ENCODE data around the gene PALMD.

Gene PALMD

DNA sequence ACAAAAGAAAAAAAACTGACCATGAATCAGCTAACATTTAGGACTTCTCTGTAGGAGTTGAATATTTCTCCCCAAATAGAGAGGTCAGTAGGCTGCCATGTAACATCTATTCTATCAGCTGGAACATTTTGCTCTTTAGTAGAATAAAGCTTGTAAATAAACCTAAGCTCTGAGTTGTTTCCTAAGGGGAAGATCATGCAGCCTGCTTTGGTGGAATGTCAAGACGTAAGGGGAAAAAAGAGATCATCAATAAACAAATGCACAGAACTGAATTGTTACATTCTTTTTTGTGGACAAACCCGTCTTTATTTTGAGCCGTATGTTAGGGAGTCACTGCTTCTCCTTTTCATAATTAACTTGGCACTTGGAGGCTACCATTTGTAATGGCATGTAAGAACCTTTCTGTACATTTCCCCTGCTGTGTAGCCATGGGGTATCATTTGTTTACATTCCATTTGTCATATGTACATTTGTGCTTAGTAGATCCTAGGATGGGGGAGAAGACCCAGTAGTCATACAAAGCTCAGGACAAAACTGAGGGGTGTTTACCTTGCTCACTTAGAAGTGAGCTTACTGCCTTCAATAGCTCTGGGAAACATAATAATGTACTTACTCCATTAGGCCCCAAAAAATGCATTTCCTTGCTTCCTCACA, 10.8 kb upstream of the PALMD start:
- no peak for DNase-seq (ENCODE audit: low spot score)

DNA sequence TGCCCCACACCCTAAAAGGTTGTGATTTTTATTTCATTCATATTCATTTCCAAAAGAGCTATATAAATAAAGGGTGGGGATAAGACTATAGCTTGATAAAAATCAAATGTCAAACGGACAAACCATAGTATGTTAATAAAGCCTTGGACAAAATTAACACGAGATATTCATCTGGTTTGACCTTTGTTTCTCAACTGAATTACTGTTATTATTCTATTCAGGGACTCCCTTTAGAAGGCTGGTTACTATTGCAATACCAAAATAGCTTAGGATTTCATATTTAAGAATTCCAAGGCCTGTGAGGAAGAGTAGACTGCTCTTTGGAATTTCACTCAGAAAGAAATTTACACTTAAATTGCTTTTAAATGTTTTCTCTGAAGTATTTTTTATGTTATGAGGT, 10.2 kb upstream of the PALMD start:
- DNase-seq (ENCODE audit: low spot score): no peak

GRCh38 chr1:99636647-99637175, 9.2 kb upstream of the PALMD start:
- no peak for DNase-seq (ENCODE audit: low spot score)

DNA sequence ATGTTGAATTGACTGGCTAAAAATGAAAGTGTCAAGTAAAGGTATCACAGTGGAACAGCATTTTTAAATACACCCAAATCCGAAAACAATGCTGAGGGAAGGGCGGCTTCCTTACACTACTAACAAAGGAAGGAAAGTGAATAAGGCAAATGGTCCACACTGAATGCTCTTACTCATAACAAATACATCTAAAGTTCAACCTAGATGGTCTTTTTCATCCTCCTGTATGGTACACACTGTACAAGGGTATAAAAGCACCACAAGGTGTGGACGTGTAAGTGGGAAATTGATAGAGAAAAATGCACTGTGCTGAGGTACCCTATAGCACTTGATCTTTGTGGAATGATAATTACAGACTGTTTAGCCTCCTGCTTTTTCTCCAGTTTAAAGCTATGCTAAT, 7.1 kb upstream of the PALMD start:
- DNase-seq (ENCODE audit: low spot score): no peak

GRCh38 chr1:99639408-99639807, 6.5 kb upstream of the PALMD start:
- DNase-seq (ENCODE audit: low spot score): no peak

DNA sequence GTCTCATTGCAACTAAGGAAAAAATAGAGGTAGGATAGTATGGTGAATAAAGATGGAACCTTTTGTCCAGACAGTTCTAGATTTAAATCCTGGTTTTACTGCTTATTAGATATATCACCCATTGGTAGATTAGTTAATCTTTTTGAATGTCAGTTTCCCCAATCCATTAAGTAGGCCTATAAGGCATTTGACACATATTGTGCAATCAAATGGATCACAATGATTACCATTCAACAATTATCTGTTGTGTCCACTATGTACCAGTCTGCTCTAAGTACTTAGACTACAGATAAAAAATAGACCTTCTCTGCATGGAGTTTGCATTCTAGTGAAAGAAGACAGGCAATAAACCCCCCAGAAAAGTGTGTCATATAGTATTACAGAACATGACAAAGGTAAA, 6.0 kb upstream of the PALMD start:
- no peak for DNase-seq (ENCODE audit: low spot score)

- no peak for DNase-seq (ENCODE audit: low spot score)
These were observed 5.2 kb upstream of the PALMD start for GRCh38 chr1:99640672-99641071.

DNA sequence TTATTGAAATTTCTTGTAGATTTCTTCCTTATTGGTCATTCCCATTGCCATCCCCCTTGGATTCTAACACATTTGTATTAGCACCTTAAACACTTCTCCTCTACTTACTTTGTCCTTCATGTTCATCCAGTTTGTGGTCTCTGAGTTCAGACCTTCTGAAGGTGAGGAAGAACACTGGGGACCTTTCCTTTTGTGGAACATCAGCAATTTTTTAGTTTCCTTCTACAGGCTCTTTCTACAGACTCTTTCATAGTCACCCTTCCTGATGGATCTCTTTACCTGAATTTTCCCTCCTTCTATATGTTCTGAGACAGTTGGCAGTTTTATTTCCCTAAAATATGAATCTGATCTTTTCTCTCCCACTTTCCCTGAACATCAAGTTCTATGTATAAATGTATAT, 4.4 kb upstream of the PALMD start:
- no peak for DNase-seq (ENCODE audit: low spot score)

GRCh38 chr1:99642053-99642452, 3.9 kb upstream of the PALMD start:
- no peak for DNase-seq (ENCODE audit: low spot score)

DNA sequence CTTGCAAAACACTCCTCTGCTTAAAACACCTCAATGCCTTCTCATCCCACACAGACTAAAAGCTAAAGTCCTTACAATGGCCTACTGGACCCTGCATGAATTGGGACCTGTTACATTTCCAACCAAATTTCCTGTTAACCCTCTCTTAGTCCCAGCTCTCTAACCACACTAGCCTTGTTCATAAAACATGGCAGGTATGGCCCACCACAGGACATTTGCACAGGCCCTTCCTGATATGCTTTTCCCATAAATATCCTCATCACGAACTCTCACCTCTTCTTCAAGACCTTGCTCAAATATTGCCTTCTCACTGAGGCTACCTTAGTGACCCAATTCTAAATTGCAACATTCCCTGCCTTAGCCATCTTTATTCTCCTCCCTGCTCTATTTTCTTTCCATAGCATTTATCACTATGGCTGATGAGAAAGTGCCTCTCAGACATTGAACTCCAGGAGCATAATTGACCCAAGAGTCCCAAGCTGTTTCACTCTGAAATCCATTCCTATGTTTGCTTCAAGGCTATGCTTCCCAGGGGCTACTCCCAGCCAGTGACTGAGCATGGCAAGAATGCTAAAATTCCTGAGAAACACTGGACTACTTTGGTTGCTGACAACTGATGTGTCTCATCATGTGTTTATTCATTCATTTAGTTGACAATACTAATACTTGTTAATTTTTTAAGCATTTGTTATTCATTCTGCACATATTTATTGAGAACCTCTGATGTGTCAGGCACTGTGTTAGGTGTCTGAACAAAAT, 2.7 kb upstream of the PALMD start:
- no peak for DNase-seq (ENCODE audit: low spot score)

DNA sequence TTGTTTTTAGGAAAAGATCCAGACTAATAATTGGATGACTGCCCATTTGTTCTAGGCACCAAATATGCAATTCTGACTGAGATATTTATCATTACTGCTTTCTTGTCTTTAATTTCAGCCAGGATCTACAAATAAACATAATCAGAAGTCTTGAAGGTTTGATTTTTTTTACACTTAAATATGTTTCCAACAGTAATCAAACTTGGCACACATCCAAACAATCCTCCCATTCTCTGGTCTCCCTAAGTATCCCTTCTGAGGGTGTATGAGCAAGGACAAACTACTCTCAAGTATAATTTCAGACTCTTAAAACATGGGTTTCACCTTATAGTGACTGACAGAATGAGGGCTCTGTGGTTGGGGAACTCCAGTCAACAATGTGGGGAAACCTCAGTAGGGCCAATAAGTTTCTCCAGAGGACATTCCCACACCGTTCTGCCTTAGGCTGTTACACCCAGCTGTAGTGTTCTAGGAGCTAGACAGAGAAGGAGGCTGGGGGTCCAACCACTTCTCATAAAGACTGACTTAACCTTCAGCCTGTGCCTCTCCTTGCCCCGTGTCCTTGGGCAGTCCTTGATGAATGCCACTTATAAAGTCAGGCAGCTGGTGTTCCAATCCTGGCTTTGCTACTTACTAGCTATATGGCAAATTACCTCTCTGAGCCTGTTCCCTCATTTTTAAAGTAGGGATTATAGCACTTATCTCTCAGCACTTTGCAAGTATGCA, 1.5 kb upstream of the PALMD start:
- DNase-seq (ENCODE audit: low spot score): no peak

GRCh38 chr1:99645203-99645602, 710 bp upstream of the PALMD start:
- DNase-seq (ENCODE audit: low spot score): no peak

GRCh38 chr1:99646868-99647267, 955 bp downstream of the PALMD start:
- no peak for DNase-seq (ENCODE audit: low spot score)

DNA sequence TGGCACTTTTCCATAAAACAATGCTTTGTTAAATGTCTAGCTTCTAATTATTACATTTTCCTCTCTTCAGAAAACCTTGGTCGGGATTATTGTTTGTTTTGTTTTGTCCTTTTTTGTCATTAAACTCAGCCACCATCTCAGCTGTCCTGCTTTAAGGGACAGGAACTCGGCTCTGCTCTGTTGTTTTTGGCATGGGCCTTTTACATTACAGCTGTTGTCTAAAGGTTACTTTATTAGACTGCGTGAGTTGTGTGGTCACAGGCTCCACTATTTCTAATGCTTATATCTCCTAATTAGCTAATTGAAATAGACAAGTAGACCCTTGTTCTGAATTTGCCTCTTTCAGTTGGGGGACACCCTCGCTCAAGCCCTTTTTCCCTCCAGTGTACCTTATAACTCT, 1.6 kb downstream of the PALMD start:
- no peak for DNase-seq (ENCODE audit: low spot score)

DNA sequence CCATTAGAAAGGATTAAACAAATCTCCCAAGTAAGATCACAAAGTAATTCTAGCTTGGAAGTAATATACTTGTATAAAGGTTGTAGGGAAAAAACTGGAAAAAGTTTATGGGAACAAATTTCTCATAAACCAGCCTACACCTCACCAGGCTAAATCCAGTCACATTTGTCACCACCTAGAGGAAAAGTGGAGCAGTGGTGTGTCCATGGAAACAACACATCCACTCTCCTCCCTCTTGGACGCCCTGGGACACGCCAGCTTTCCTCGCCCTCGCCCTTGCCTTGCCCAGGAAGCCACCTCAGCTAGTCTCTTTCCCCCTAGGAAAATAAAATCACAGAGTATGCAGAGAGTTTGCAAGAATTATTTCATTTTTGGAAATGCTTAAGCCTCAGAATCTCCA, 2.2 kb downstream of the PALMD start:
- DNase-seq (ENCODE audit: low spot score): no peak

DNA sequence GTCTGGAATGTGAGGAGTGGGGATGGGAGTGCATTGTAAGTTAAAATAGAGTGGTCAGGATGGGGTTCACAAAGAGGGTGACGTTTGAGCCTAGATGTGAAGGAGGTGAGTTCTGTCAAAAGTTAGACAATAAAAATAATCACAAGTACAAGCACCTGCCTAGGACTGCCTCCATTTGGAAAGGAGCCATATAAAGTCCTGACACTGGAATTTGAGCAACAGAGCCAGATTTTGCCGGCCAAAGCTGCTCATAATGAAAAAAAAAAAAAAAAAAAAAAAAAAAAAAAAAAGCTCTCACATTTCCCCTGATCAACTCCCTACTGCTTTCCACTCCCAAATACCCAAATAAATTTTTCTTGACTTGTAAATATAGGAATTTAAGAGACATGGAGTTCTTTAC, 4.1 kb downstream of the PALMD start:
- DNase-seq (ENCODE audit: low spot score): no peak

DNA sequence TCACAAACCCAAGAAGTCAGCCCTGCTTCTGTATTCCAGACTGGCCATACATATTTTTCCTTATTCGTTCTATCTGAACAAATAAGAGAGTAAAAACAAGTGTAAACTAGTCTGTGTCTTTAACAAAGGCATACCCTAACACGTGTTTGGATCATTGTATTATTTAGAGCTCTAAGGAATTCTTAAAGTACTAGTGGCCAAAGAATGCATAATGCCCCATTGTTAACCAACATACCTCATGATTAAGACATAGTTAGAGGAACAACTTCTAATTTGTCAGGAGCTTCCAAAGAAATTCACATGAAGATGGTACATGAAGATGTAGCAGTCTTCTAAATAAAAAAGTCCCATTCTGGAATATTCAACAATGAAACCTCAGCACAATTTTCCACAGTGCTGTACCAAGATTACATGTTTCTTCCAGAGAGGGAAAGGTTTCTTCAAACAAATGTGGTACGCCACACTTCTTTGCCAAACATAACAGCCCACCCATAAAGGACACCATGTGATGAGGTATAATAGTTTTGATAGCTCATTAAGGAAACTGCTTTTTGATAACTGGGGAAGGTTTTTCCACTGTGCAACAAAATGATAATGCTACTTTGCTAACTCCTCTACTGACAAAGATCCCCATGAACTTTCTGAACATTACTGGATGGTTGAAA, 5.0 kb downstream of the PALMD start:
- no peak for DNase-seq (ENCODE audit: low spot score)

- DNase-seq (ENCODE audit: low spot score): no peak
These were observed 7.0 kb downstream of the PALMD start for GRCh38 chr1:99652881-99653281.

- no peak for DNase-seq (ENCODE audit: low spot score)
These were observed 9.5 kb downstream of the PALMD start for GRCh38 chr1:99655376-99655775.

DNA sequence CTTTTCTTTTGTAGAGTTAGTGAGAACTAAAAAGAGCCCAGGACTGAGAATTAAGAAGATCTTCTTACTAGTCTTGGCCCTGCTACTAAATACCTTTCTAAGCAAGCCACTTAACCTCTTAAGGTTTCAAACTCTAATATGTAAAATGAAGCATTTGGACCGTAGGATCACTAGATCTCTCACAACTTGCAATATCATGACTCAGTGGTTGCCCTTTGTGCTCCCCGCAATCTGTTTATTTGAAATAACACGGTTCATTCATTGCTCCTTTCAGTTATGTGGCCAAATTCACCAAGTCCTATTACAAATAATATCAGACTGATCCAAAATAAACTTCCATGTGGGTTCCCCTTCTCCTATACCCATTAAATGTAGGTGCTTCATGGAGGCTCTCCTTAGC, 10.8 kb downstream of the PALMD start:
- DNase-seq (ENCODE audit: low spot score): no peak

DNA sequence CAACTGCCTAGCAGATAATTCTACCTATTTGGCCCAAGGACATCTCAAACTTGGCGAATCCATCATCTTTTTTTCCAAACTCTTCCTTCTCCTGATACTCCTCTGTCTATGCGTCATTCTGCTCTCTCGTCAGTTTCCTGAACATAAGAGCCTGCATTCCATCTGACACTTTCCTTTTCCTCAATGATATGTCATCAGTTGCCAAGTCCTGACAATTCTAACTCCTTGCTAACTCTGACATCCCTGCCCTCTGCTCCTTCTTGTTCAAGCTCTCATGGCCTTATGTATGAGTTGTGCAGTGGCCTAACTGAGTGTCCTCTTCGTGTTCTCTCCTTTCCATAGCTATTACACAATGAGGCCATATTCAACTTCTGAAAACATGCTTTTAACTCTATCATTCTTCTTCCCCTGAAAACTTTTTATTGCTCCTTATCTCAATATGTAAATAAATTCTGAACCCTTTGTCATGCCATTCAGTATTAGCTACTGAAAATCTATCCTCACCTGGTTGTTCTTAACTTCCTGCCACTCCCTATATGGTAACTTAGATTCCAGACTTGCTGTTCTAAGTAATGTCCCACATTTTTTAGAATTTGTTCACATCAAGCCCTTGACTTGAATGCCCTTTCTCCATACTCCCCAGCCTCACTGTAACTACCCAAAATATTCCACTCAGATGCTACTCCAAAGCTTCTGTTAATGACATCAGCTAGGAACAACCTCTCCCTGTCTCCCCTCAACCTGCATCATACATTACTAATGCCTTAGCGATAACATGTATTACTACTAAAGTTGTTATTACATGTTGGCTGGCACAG, 11.5 kb downstream of the PALMD start:
- DNase-seq (ENCODE audit: low spot score): no peak

DNA sequence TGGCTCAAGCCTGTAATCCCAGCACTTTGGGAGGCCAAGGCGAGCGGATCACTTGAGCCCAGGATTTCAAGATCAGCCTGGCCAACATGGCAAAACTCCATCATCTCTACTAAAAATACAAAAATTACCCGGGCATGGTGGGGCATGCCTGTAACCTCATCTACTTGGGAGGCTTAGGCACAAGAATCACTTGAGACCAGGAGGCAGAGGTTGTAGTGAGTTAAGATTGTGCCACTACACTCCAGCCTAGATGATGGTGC, 12.0 kb downstream of the PALMD start:
- no peak for DNase-seq (ENCODE audit: low spot score)
